HCT116 (cell line): ENCODE results near the gene GDAP2. TPM values are rescaled to one million over a fixed set of nuclear protein-coding genes. Genes with fewer than 3 reads are reported as not detected.
"Not testable (repeated sequence)": the region's sequence is repeated elsewhere in the genome, so short reads cannot be mapped to it uniquely, and the experiment has no call there.

ENCODE experiments used
- ATAC-seq: fragments of 200-7000 bp; cut with Tn5 transposase; 2 replicates; pipeline ENCODE4 v1.9.1; 2020; ENCODE audit warnings: mild to moderate bottlenecking, moderate library complexity
- BruUV-seq: library from RNA; stranded (reverse); fragments of 400-500 nt; replicated peaks from 2 replicates; lab custom pipeline; 2021; lab: Mats Ljungman, UMichigan
- CTCF ChIA-PET: fragments of 300-600 bp; sonication (Branson Sonifier 250); formaldehyde crosslinking; loops from one replicate; lab custom pipeline; 2021; ENCODE audit warnings: antibody characterized with exemption; lab: Charles Lee
- POLR2A ChIA-PET: fragments of 300-600, 350-600 bp; sonication (Branson Sonifier 250); formaldehyde crosslinking; loops from one replicate; lab custom pipeline; 2021; ENCODE audit warnings: antibody characterized with exemption; lab: Charles Lee
- RAD21 ChIA-PET, 2 experiments: fragments of 300-600 bp; sonication (Branson Sonifier 250); formaldehyde crosslinking; loops; one replicate each; lab custom pipeline; 2023; ENCODE audit warnings: low total read pairs in 2 of 2; ENCODE audit not compliant: uncharacterized antibody in 2 of 2, unreplicated experiment in 2 of 2, low non-redundant PET in 1 of 2; lab: Charles Lee
- DNase-seq: peaks from one replicate; pipeline ENCODE4 v3.0.0-alpha.2; 2010; ENCODE audit warnings: low read depth, low spot score
- H2AFZ ChIP-seq: fragments of 200-600 bp; shearing (Covaris generic), sonication (generic); 2 replicates; pipeline ENCODE4 v1.6.1; 2017; ENCODE audit warnings: low read depth, mixed run types, mixed read lengths, antibody characterized with exemption, low read length; ENCODE audit not compliant: poor library complexity, severe bottlenecking
- H3K27ac ChIP-seq: 2 replicates; pipeline ENCODE4 v1.5.1; 2012; ENCODE audit warnings: low read depth, low read length
- H3K27me3 ChIP-seq: fragments of 200-600 bp; sonication (generic); 2 replicates; pipeline ENCODE4 v1.6.1; 2016; ENCODE audit warnings: mixed run types, low read length, mixed read lengths; ENCODE audit not compliant: insufficient read depth
- H3K36me3 ChIP-seq, 2 experiments: fragments of 200-500 bp in 1 of 2; fragments of 200-600 bp in 1 of 2; sonication (Bioruptor generic) in 1 of 2; sonication (generic) in 1 of 2; 2 replicates each; pipeline versions ENCODE4 v1.5.1 to v1.6.1; 2014 to 2016; ENCODE audit warnings: low read length in 2 of 2, inconsistent platforms in 1 of 2, mixed read lengths in 1 of 2, mixed run types in 1 of 2; ENCODE audit not compliant: insufficient read depth in 2 of 2, control insufficient read depth in 1 of 2
- H3K4me1 ChIP-seq, 2 experiments: fragments of 200-600 bp in 1 of 2; sonication (generic) in 1 of 2; 2 replicates each; pipeline versions ENCODE4 v1.5.1 to v1.6.1; 2012 to 2017; ENCODE audit warnings: low read length in 2 of 2, inconsistent platforms in 1 of 2, mild to moderate bottlenecking in 1 of 2, mixed read lengths in 1 of 2, mixed run types in 1 of 2, moderate library complexity in 1 of 2; ENCODE audit not compliant: insufficient read depth in 2 of 2, control insufficient read depth in 1 of 2
- H3K4me2 ChIP-seq: fragments of 200-600 bp; sonication (generic); 2 replicates; pipeline ENCODE4 v1.6.1; 2017; ENCODE audit warnings: mixed run types, low read length, mixed read lengths
- H3K4me3 ChIP-seq, 2 experiments: fragments of 200-600 bp in 1 of 2; sonication (generic) in 1 of 2; replicated peaks in 1 of 2; 2 replicates each; pipeline ENCODE4 v1.5.1; 2011 to 2016; ENCODE audit warnings: low read length in 2 of 2, control low read depth in 1 of 2, low read depth in 1 of 2, mild to moderate bottlenecking in 1 of 2, mixed read lengths in 1 of 2, mixed run types in 1 of 2
- H3K79me2 ChIP-seq: fragments of 200-600 bp; sonication (generic); 2 replicates; pipeline ENCODE4 v1.6.1; 2017; ENCODE audit warnings: mild to moderate bottlenecking, mixed run types, low read length, moderate library complexity, mixed read lengths; ENCODE audit not compliant: insufficient read depth
- H3K9ac ChIP-seq: fragments of 200-600 bp; sonication (generic); 2 replicates; pipeline ENCODE4 v1.6.1; 2016; ENCODE audit warnings: low read length, mixed read lengths
- H3K9me2 ChIP-seq: fragments of 200-600 bp; sonication (generic), shearing (Covaris generic); 2 replicates; pipeline ENCODE4 v1.6.1; 2017; ENCODE audit warnings: mixed run types, mild to moderate bottlenecking, moderate library complexity; ENCODE audit not compliant: insufficient read depth
- H3K9me3 ChIP-seq, 2 experiments: fragments of 200-500 bp in 1 of 2; fragments of 200-600 bp in 1 of 2; sonication (Bioruptor generic) in 1 of 2; sonication (generic) in 1 of 2; 2 replicates each; pipeline ENCODE4 v1.6.1; 2014 to 2017; ENCODE audit warnings: low read length in 2 of 2, mixed read lengths in 2 of 2, inconsistent platforms in 1 of 2, low read depth in 1 of 2, mild to moderate bottlenecking in 1 of 2, mixed run types in 1 of 2, moderate library complexity in 1 of 2; ENCODE audit not compliant: control insufficient read depth in 1 of 2, insufficient read depth in 1 of 2
- H4K20me1 ChIP-seq: fragments of 200-600 bp; sonication (generic), shearing (Covaris generic); 2 replicates; pipeline ENCODE4 v1.6.1; 2017; ENCODE audit warnings: mixed run types, mild to moderate bottlenecking, moderate library complexity; ENCODE audit not compliant: insufficient read depth
- CBX3 ChIP-seq: IDR thresholded peaks from 2 replicates; pipeline ENCODE4 v1.6.1; 2012; ENCODE audit warnings: low read depth
- FOSL1 ChIP-seq: IDR thresholded peaks from 2 replicates; pipeline ENCODE4 v1.6.1; 2012; ENCODE audit warnings: low read depth
- POLR2AphosphoS5 ChIP-seq: IDR thresholded peaks from 2 replicates; pipeline ENCODE4 v1.6.1; 2011; ENCODE audit warnings: mild to moderate bottlenecking, low read depth, low read length, moderate library complexity
- SRF ChIP-seq: IDR thresholded peaks from 2 replicates; pipeline ENCODE4 v1.6.1; 2012; ENCODE audit warnings: low read depth
- ZNF274 ChIP-seq: fragments of 200-500 bp; sonication (Bioruptor generic); IDR thresholded peaks from 2 replicates; pipeline ENCODE4 v1.6.1; 2014; ENCODE audit warnings: mild to moderate bottlenecking, low read depth, low read length, inconsistent platforms
- intact Hi-C: fragments of 100-400 bp; cut with micrococcal nuclease; formaldehyde crosslinking; loops from 2 replicates; pipeline ENCODE4 v1.10.0; 2022
- total RNA-seq: library from RNA; stranded (reverse); gene quantifications from one replicate; pipeline ENCODE4 v1.2.1, GENCODE V29; 2021; ENCODE audit not compliant: unreplicated experiment
- TF ChIP-seq, protein P1 (sequence below): IDR thresholded peaks from 2 replicates; pipeline ENCODE4 v1.6.1; 2012
- TF ChIP-seq, protein P2 (sequence below), 3 experiments: fragments of 200-600 bp in 1 of 3; sonication (generic) in 1 of 3; IDR thresholded peaks in 2 of 3; conservative IDR thresholded peaks in 1 of 3; 2 replicates each; pipeline ENCODE4 v1.5.1; 2012 to 2017; ENCODE audit warnings: low read depth in 2 of 3, low read length in 2 of 3, antibody characterized with exemption in 1 of 3, borderline replicate concordance in 1 of 3, control low read depth in 1 of 3, mild to moderate bottlenecking in 1 of 3, mixed read lengths in 1 of 3, mixed run types in 1 of 3, moderate library complexity in 1 of 3; ENCODE audit not compliant: insufficient read depth in 1 of 3
- TF ChIP-seq, protein P3 (sequence below): IDR thresholded peaks from 2 replicates; pipeline ENCODE4 v1.6.1; 2012

GDAP2 gene
- total RNA-seq, 1 experiment from 2014 or later: 21.4 TPM

DNA sequence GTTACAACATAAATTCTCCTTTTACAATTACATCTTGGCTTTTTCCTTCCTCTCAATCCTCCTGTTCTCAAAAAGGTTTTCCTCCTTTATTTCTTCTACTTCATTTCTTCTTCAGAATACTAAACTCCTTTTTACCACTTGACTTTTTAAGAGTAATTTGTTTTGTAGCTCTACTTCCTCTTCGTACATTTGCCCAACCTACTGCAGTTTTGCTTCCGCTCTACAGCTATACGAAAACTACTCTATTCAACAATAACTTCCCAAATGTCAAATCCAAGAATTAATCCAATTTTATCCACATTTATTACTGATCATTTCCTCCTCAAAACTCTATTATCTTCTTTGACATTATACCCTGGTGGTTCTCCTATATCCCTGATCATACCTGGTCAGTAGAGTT lies 3.4 kb downstream of the GDAP2 start (continued):
- TF ChIP-seq FOSL1 (no peak), ZNF274 (no peak), POLR2AphosphoS5 (no peak)
- TF ChIP-seq, protein P1, sequence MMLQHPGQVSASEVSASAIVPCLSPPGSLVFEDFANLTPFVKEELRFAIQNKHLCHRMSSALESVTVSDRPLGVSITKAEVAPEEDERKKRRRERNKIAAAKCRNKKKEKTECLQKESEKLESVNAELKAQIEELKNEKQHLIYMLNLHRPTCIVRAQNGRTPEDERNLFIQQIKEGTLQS: no peak
- TF ChIP-seq, protein P2, sequence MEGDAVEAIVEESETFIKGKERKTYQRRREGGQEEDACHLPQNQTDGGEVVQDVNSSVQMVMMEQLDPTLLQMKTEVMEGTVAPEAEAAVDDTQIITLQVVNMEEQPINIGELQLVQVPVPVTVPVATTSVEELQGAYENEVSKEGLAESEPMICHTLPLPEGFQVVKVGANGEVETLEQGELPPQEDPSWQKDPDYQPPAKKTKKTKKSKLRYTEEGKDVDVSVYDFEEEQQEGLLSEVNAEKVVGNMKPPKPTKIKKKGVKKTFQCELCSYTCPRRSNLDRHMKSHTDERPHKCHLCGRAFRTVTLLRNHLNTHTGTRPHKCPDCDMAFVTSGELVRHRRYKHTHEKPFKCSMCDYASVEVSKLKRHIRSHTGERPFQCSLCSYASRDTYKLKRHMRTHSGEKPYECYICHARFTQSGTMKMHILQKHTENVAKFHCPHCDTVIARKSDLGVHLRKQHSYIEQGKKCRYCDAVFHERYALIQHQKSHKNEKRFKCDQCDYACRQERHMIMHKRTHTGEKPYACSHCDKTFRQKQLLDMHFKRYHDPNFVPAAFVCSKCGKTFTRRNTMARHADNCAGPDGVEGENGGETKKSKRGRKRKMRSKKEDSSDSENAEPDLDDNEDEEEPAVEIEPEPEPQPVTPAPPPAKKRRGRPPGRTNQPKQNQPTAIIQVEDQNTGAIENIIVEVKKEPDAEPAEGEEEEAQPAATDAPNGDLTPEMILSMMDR (IDR thresholded peaks at IDR 0.05 in 2 of 3, conservative IDR thresholded peaks at IDR 0.05 in 1 of 3; ENCODE audit: borderline replicate concordance in 1 of 3, insufficient read depth in 1 of 3, low read depth in 2 of 3, low read length in 2 of 3): no peak

DNA sequence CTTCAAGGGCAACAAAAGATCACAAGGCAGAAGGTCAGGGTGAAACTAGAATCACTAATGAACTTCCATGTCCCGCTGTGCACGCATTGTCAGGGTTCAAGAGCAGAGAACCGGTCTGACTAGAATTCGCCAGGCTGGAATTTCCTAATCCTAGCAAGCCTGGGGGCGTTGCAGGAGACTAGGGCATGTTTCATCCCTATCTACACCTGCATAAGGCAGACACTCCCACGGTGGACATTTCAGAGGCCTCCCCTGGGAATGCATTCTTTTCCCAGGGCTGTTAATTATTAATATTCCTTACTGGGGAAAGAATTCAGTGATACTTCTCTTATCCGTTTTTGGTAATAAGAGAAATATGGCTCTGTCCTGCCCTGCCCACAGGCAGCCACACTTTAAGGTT lies 6.7 kb downstream of the GDAP2 start:
- H3K27ac ChIP-seq, H3K4me3 ChIP-seq, H3K36me3 ChIP-seq, H3K9ac ChIP-seq, H2AFZ ChIP-seq, H4K20me1 ChIP-seq, H3K4me2 ChIP-seq, CTCF ChIA-PET, RAD21 ChIA-PET, DNase-seq, H3K4me1 ChIP-seq, H3K9me3 ChIP-seq, intact Hi-C loops, ATAC-seq, BruUV-seq, H3K9me2 ChIP-seq, H3K27me3 ChIP-seq, POLR2A ChIA-PET: not testable (repeated sequence)
- H3K79me2 ChIP-seq: peaks cover 30% of the 10 kb centered on the region

DNA sequence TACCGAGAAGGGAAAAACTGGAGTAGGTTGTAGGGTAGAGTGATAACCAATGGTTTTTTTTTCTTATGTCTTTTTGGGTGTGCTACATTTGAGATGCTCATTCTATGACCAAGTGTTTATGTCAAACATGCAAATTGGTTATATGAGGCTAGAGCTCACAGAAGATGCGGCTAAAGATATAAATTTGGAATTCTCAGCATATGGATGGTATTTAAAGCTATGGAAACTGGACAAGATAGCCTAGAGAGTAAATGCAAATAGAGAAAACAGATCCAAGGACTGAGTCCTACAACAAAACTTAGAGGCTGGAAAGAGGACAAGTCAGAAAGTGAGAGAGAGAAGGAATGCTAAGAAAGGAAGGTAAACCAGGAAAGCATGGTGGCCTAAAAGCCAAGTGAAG lies 7.4 kb downstream of the GDAP2 start:
- no TSS peak for BruUV-seq
- RAD21 ChIA-PET: no interaction called here
- peaks cover 22% of the 10 kb centered on the region for H3K79me2 ChIP-seq

More for the DNA sequence above, 7.4 kb downstream of the GDAP2 start:
- Histone ChIP-seq H3K4me1 (no peaks in the 10 kb centered on the region), H4K20me1 (no peaks in the 10 kb centered on the region), H3K9me2 (no peaks in the 10 kb centered on the region), H3K27ac (no peak overlapping the region), H3K36me3 (peaks cover 0 to 10% of the 10 kb centered on the region in 2 experiments; a peak in 3 of 4 replicates), H3K9ac (no peak overlapping the region), H3K9me3 (no peaks in the 10 kb centered on the region), H2AFZ (no peak overlapping the region), H3K4me2 (no peak overlapping the region)
- intact Hi-C loops: no loop called here
- POLR2A ChIA-PET: no interaction called here
- ATAC-seq (no peak), DNase-seq (no peak)
- TF ChIP-seq FOSL1: no peak
- TF ChIP-seq CBX3: no peak
- TF ChIP-seq, protein P3, sequence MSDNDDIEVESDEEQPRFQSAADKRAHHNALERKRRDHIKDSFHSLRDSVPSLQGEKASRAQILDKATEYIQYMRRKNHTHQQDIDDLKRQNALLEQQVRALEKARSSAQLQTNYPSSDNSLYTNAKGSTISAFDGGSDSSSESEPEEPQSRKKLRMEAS: no peak
- TF ChIP-seq SRF: no peak
- TF ChIP-seq, all 23 proteins: peak for 0
- Histone ChIP-seq H3K4me3 (no peak overlapping the region), H3K27me3 (no peaks in the 10 kb centered on the region)
- CTCF ChIA-PET: no interaction called here
